Endothelial cell of umbilical vein (primary cell): ENCODE measurements around the gene NFATC1.

Experiments
- EZH2 ChIP-seq: IDR thresholded peaks from 2 replicates; pipeline ENCODE4 v1.6.1; 2012; ENCODE audit warnings: borderline replicate concordance, low read depth, mild to moderate bottlenecking, moderate library complexity, low read length, inconsistent platforms; ENCODE audit not compliant: severe bottlenecking
- GATA2 ChIP-seq: IDR thresholded peaks from 2 replicates; pipeline ENCODE4 v1.7.0; 2011; ENCODE audit warnings: low read depth, mild to moderate bottlenecking, moderate library complexity, mixed read lengths, low read length; ENCODE audit not compliant: insufficient read length, insufficient read depth
- JUN ChIP-seq: IDR thresholded peaks from 2 replicates; pipeline ENCODE4 v1.6.1; 2011; ENCODE audit warnings: borderline replicate concordance, low read depth; ENCODE audit not compliant: insufficient read length, insufficient read depth
- MAX ChIP-seq: IDR thresholded peaks from 2 replicates; pipeline ENCODE4 v1.6.1; 2011; ENCODE audit not compliant: insufficient read depth, insufficient read length
- POLR2A ChIP-seq: IDR thresholded peaks from 2 replicates; pipeline ENCODE4 v1.6.1; 2012; ENCODE audit warnings: low read depth, mild to moderate bottlenecking, control low read depth, low read length
- POLR2AphosphoS5 ChIP-seq: IDR thresholded peaks from 2 replicates; pipeline ENCODE4 v1.6.1; 2012; ENCODE audit warnings: low read depth, mild to moderate bottlenecking, control low read depth, low read length, moderate library complexity; ENCODE audit not compliant: insufficient read depth
- TF ChIP-seq, protein P1 (sequence below), 2 donors: IDR thresholded peaks; 1 replicate in 1 of 2; 2 replicates in 1 of 2; pipeline ENCODE4 v1.5.1; 2011; ENCODE audit warnings: low read length in 2 of 2, mild to moderate bottlenecking in 2 of 2, moderate library complexity in 2 of 2, control low read depth in 1 of 2, inconsistent platforms in 1 of 2, low read depth in 1 of 2; ENCODE audit not compliant: insufficient read depth in 1 of 2; ENCODE audit errors: extremely low read depth in 1 of 2

- no peak for TF ChIP-seq MAX
- TF ChIP-seq POLR2A = no peak
- TF ChIP-seq, protein P1, sequence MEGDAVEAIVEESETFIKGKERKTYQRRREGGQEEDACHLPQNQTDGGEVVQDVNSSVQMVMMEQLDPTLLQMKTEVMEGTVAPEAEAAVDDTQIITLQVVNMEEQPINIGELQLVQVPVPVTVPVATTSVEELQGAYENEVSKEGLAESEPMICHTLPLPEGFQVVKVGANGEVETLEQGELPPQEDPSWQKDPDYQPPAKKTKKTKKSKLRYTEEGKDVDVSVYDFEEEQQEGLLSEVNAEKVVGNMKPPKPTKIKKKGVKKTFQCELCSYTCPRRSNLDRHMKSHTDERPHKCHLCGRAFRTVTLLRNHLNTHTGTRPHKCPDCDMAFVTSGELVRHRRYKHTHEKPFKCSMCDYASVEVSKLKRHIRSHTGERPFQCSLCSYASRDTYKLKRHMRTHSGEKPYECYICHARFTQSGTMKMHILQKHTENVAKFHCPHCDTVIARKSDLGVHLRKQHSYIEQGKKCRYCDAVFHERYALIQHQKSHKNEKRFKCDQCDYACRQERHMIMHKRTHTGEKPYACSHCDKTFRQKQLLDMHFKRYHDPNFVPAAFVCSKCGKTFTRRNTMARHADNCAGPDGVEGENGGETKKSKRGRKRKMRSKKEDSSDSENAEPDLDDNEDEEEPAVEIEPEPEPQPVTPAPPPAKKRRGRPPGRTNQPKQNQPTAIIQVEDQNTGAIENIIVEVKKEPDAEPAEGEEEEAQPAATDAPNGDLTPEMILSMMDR (IDR thresholded peaks at IDR 0.05; ENCODE audit: extremely low read depth in 1 of 2, insufficient read depth in 1 of 2, low read depth in 1 of 2, low read length in 2 of 2) = no peak
- TF ChIP-seq EZH2 = no peak
- TF ChIP-seq POLR2AphosphoS5 = no peak
- no peak for TF ChIP-seq GATA2
- TF ChIP-seq JUN = no peak
These were observed 159.4 kb downstream of the NFATC1 start for GRCh38 chr18:79554945-79555645.
